ENCODE measurements around the gene BTBD18.
"Not testable (repeated sequence)": the region's sequence is repeated elsewhere in the genome, so short reads cannot be mapped to it uniquely, and the experiment has no call there.

BTBD18 gene

GRCh38 chr11:57709802-57710367 lies 41.7 kb downstream of the BTBD18 start:
- in situ Hi-C loops (cut with HindIII; ENCODE audit: low sequenced_read_pairs) = loop anchor here (5.0 kb wide), 1 partner anchor 102 kb away; no protein-coding TSS in a partner anchor
- H3K4me3 ChIP-seq (ENCODE audit: low read depth, low read length) = no peak overlapping the region
- no peak for DNase-seq (ENCODE audit: low read depth)
- no peak for TF ChIP-seq CTCF (IDR thresholded peaks at IDR 0.05; ENCODE audit: low read depth, low read length, missing control alignments)

- H3K4me3 ChIP-seq (ENCODE audit: low read depth, low read length); DNase-seq (ENCODE audit: low read depth); in situ Hi-C loops (cut with HindIII; ENCODE audit: low sequenced_read_pairs): not testable (repeated sequence)
Observed at GRCh38 chr11:57705432-57705831, 46.2 kb downstream of the BTBD18 start.

- in situ Hi-C loops (cut with HindIII; ENCODE audit: low sequenced_read_pairs) = loop anchor here (5.0 kb wide), 1 partner anchor 38 kb away; the partner anchor contains the start of gene ZDHHC5
- no peak for TF ChIP-seq CTCF (IDR thresholded peaks at IDR 0.05; ENCODE audit: low read depth, low read length, missing control alignments)
- H3K4me3 ChIP-seq (ENCODE audit: low read depth, low read length) = no peak overlapping the region
- DNase-seq (ENCODE audit: low read depth) = no peak
Observed at GRCh38 chr11:57704932-57705331, 46.7 kb downstream of the BTBD18 start.

GRCh38 chr11:57703341-57703740 lies 48.3 kb downstream of the BTBD18 start:
- no peak for DNase-seq (ENCODE audit: low read depth)
- no peak overlapping the region for H3K4me3 ChIP-seq (ENCODE audit: low read depth, low read length)
- no peak for TF ChIP-seq CTCF (IDR thresholded peaks at IDR 0.05; ENCODE audit: low read depth, low read length, missing control alignments)
- in situ Hi-C loops (cut with HindIII; ENCODE audit: low sequenced_read_pairs) = loop anchor here (5.0 kb wide), 1 partner anchor 36 kb away; the partner anchor contains the start of gene ZDHHC5

- in situ Hi-C loops (cut with HindIII; ENCODE audit: low sequenced_read_pairs) = loop anchor here (5.0 kb wide), 1 partner anchor 33 kb away; the partner anchor contains the start of gene ZDHHC5
- no peak for DNase-seq (ENCODE audit: low read depth)
- H3K4me3 ChIP-seq (ENCODE audit: low read depth, low read length) = no peak overlapping the region
- TF ChIP-seq CTCF (IDR thresholded peaks at IDR 0.05; ENCODE audit: low read depth, low read length, missing control alignments) = no peak
Observed at GRCh38 chr11:57700425-57700824, 51.2 kb downstream of the BTBD18 start.

- DNase-seq (ENCODE audit: low read depth) = no peak
- in situ Hi-C loops (cut with HindIII; ENCODE audit: low sequenced_read_pairs) = loop anchor here (5.0 kb wide), 1 partner anchor 33 kb away; the partner anchor contains the start of gene ZDHHC5
- TF ChIP-seq CTCF (IDR thresholded peaks at IDR 0.05; ENCODE audit: low read depth, low read length, missing control alignments) = no peak
- no peak overlapping the region for H3K4me3 ChIP-seq (ENCODE audit: low read depth, low read length)
Observed at GRCh38 chr11:57699813-57700212, 51.8 kb downstream of the BTBD18 start.

- no peak for DNase-seq (ENCODE audit: low read depth)
- no peak for TF ChIP-seq CTCF (IDR thresholded peaks at IDR 0.05; ENCODE audit: low read depth, low read length, missing control alignments)
- H3K4me3 ChIP-seq (ENCODE audit: low read depth, low read length) = no peak overlapping the region
- in situ Hi-C loops (cut with HindIII; ENCODE audit: low sequenced_read_pairs) = no loop called here
Observed at GRCh38 chr11:57698843-57699365, 52.7 kb downstream of the BTBD18 start.
